PC-3 (cell line): Measurements from ENCODE around the gene CABCOCO1.

Experiments used
- CTCF ChIP-seq: fragments of 300-600 bp; sonication (generic); conservative IDR thresholded peaks from 2 replicates; pipeline ENCODE4 v1.5.1; 2017; ENCODE audit warnings: antibody characterized with exemption, low read depth, mild to moderate bottlenecking, low read length
- EZH2 ChIP-seq: fragments of 300-600 bp; sonication (generic); IDR thresholded peaks from one replicate; pipeline ENCODE4 v1.6.1; 2017; ENCODE audit warnings: antibody characterized with exemption, mild to moderate bottlenecking, low read length; ENCODE audit not compliant: unreplicated experiment
- EZH2phosphoT487 ChIP-seq: fragments of 300-600 bp; sonication (generic); IDR thresholded peaks from 2 replicates; pipeline ENCODE4 v1.6.1; 2018; ENCODE audit warnings: mild to moderate bottlenecking, antibody characterized with exemption, low read length, borderline replicate concordance

GRCh38 chr10:61765176-61766087 lies 102.7 kb downstream of the CABCOCO1 start:
- TF ChIP-seq CTCF (no peak), EZH2phosphoT487 (no peak), EZH2 (no peak)
